Osteocyte (in vitro differentiated cells): ENCODE data around the gene CDC42EP3. TPM values are rescaled to one million over a fixed set of nuclear protein-coding genes. Genes with fewer than 3 reads are reported as not detected.
A peak's percentile ranks its signal among the peaks of the same experiment; 100 is the strongest.

ENCODE experiments used
- DNase-seq: peaks from one replicate; pipeline ENCODE4 v3.0.0; 2021; ENCODE audit warnings: mixed read lengths; ENCODE audit not compliant: unreplicated experiment; ENCODE audit errors: extremely low spot score
- H3K27ac Mint-ChIP-seq: one replicate; pipeline ENCODE4 v1.8.0; 2021; ENCODE audit warnings: mild to moderate bottlenecking, mixed read lengths; ENCODE audit not compliant: unreplicated experiment
- H3K27me3 Mint-ChIP-seq: one replicate; pipeline ENCODE4 v1.8.0; 2021; ENCODE audit warnings: mixed read lengths; ENCODE audit not compliant: unreplicated experiment
- H3K36me3 Mint-ChIP-seq: one replicate; pipeline ENCODE4 v1.8.0; 2021; ENCODE audit warnings: mixed read lengths; ENCODE audit not compliant: unreplicated experiment
- H3K4me1 Mint-ChIP-seq: one replicate; pipeline ENCODE4 v1.8.0; 2021; ENCODE audit warnings: mixed read lengths; ENCODE audit not compliant: unreplicated experiment
- H3K4me3 Mint-ChIP-seq: one replicate; pipeline ENCODE4 v1.8.0; 2021; ENCODE audit warnings: mild to moderate bottlenecking, moderate library complexity, mixed read lengths; ENCODE audit not compliant: unreplicated experiment
- H3K9me3 Mint-ChIP-seq: one replicate; pipeline ENCODE4 v1.8.0; 2021; ENCODE audit warnings: mixed read lengths; ENCODE audit not compliant: unreplicated experiment
- total RNA-seq: library from RNA; stranded (reverse); gene quantifications from 2 replicates; pipeline ENCODE4 v1.2.1, GENCODE V29; 2021
- TF ChIP-seq, protein P1 (sequence below): fragments of 200-600 bp; sonication (generic); IDR thresholded peaks from 2 replicates; pipeline ENCODE4 v1.5.0; 2021; ENCODE audit warnings: antibody characterized with exemption, mild to moderate bottlenecking, moderate library complexity

The CDC42EP3 gene
- total RNA-seq, 1 donor from 2014 or later = 46.2 TPM

- Mint-ChIP-seq H3K4me3 (no peak overlapping the region), H3K9me3 (no peaks in the 10 kb centered on the region), H3K4me1 (peaks cover 76% of the 10 kb centered on the region), H3K27ac (peak overlapping the region; percentile 79), H3K36me3 (peaks cover 19% of the 10 kb centered on the region), H3K27me3 (no peaks in the 10 kb centered on the region)
- TF ChIP-seq, protein P1, sequence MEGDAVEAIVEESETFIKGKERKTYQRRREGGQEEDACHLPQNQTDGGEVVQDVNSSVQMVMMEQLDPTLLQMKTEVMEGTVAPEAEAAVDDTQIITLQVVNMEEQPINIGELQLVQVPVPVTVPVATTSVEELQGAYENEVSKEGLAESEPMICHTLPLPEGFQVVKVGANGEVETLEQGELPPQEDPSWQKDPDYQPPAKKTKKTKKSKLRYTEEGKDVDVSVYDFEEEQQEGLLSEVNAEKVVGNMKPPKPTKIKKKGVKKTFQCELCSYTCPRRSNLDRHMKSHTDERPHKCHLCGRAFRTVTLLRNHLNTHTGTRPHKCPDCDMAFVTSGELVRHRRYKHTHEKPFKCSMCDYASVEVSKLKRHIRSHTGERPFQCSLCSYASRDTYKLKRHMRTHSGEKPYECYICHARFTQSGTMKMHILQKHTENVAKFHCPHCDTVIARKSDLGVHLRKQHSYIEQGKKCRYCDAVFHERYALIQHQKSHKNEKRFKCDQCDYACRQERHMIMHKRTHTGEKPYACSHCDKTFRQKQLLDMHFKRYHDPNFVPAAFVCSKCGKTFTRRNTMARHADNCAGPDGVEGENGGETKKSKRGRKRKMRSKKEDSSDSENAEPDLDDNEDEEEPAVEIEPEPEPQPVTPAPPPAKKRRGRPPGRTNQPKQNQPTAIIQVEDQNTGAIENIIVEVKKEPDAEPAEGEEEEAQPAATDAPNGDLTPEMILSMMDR = no peak
- DNase-seq = no peak
Measured at GRCh38 chr2:37653805-37654378, 17.6 kb downstream of the CDC42EP3 start.

- H3K27ac Mint-ChIP-seq = peak overlapping the region; percentile 75
- no peak overlapping the region for H3K4me3 Mint-ChIP-seq
- H3K9me3 Mint-ChIP-seq = no peaks in the 10 kb centered on the region
- peaks cover 79% of the 10 kb centered on the region for H3K4me1 Mint-ChIP-seq
- peaks cover 22% of the 10 kb centered on the region for H3K36me3 Mint-ChIP-seq
- DNase-seq = no peak
- TF ChIP-seq, protein P1 = no peak
- no peaks in the 10 kb centered on the region for H3K27me3 Mint-ChIP-seq
Measured at GRCh38 chr2:37653093-37653492, 18.3 kb downstream of the CDC42EP3 start.

DNA sequence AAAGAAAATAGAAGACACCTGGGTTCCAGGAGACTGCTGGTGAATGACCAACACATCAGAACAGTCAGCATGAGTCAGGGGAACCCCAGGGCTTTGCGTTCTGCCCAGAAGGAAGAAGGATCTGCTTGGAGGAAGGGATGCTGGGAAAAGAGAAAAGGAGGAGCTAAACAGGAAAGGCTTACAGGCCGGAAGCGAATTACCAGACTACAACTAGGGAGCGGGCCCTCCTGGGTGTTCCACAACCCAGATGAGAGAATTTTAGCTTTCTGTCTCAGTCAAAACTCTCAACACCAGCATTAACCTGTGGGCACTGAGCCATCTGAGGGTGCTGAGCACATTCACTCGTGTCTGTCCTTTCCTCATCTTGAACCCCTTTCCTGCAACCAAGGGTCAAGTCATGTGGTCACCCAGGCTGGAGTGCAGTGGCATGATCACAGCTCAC is 19.2 kb downstream of the CDC42EP3 start:
- no peaks in the 10 kb centered on the region for H3K9me3 Mint-ChIP-seq
- H3K4me1 Mint-ChIP-seq = peaks cover 73% of the 10 kb centered on the region
- peak overlapping the region; percentile 75 for H3K27ac Mint-ChIP-seq
- H3K27me3 Mint-ChIP-seq = no peaks in the 10 kb centered on the region
- no peak overlapping the region for H3K4me3 Mint-ChIP-seq
- DNase-seq = no peak
- peaks cover 28% of the 10 kb centered on the region for H3K36me3 Mint-ChIP-seq
- TF ChIP-seq, protein P1 = no peak

DNA sequence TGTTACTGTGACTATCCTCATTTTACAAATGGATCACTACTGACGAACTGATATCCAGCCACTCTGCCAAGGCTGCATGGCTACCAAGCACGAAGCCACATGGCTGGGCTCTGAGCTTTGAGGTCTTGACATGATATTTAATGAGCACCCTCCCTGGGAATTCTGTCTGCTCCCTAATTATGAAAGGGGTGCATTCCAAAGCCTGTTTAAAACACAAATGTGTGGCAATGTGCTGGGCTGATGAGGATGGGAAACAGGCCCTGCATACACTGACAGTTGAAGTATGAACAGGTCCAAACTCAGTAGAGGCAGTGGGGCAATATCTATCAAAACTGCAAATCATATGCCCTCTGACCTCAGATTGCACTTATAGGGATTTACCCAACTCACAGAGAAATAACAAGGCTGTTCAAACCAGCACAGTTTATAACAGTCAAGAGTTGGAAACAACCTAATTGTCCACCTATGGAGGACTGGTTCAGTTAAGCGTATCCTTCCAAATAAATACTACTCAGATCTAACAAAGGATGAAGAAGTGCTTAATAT is 20.8 kb downstream of the CDC42EP3 start:
- Mint-ChIP-seq H3K27ac (peak overlapping the region; percentile 25), H3K4me1 (peaks cover 70% of the 10 kb centered on the region), H3K4me3 (no peak overlapping the region), H3K27me3 (no peaks in the 10 kb centered on the region), H3K9me3 (no peaks in the 10 kb centered on the region), H3K36me3 (peaks cover 38% of the 10 kb centered on the region)
- no peak for DNase-seq
- TF ChIP-seq, protein P1 = no peak

DNA sequence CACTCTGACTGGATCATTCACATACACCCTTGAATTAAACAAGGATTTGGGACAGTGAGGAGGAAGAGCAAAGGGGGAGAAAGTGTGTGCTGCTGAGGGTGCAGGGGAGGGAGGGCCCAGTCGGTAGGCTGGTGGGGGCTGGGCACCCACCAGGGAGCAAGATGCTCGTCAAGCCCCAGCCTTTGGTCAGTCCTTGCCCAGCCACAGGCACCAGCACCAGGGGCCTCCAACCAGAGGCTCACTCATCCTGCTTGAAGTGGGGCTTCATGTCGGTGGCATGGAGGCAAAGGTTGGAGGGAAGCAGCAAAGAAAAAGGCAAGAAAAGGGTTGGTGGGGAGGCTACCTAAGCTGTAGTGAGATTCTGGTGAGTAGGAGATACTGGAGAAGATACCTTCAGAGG is 21.9 kb downstream of the CDC42EP3 start:
- H3K4me3 Mint-ChIP-seq = no peak overlapping the region
- no peak for DNase-seq
- no peaks in the 10 kb centered on the region for H3K27me3 Mint-ChIP-seq
- peaks cover 44% of the 10 kb centered on the region for H3K36me3 Mint-ChIP-seq
- peaks cover 67% of the 10 kb centered on the region for H3K4me1 Mint-ChIP-seq
- no peak overlapping the region for H3K27ac Mint-ChIP-seq
- TF ChIP-seq, protein P1 = no peak
- no peaks in the 10 kb centered on the region for H3K9me3 Mint-ChIP-seq
